ENCODE data around the gene NRM. TPM values are rescaled to one million over a fixed set of nuclear protein-coding genes. Genes with fewer than 3 reads are reported as not detected.
"Not testable (repeated sequence)": the region's sequence is repeated elsewhere in the genome, so short reads cannot be mapped to it uniquely, and the experiment has no call there.

NRM gene
- total and polyA plus RNA-seq, 12 donors = 1.6 to 11.6 (median 3.8) TPM

DNA sequence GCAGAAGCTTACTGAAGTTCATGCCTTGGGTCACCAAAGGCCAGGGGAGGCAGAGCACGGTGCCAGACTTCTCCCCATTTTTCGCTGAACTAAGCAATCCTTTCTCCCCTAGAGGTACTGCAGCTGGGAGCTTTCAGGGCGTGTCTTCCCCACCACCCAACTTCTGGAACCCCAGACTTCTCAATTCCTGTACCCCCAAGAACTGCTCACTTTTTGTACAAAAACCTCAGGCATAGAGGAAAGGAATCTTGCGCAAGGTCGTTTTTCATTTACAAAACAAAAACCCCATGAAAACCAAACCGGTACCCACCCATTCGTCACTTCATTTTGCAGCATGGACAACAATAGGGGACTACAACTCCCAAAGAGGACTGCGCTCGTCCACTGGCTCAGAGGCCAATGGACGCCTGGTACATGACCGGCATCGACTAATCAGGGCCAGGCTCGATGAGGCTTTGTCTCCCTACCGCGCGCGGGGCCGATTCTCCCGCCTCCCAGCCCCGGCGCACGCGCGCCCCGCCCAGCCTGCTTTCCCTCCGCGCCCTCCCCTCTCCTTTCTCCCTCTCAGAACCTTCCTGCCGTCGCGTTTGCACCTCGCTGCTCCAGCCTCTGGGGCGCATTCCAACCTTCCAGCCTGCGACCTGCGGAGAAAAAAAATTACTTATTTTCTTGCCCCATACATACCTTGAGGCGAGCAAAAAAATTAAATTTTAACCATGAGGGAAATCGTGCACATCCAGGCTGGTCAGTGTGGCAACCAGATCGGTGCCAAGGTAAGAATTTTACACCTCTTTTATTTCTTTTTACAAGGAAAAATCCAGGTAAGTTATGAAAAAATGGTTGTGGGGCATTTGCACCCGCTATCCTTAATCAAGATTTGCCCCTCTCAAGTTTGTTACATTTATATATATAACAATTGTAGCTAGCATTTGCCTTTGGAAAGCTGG is 29.3 kb upstream of the NRM start, which contains the start of gene TUBB:
Gene TUBB (plus strand): TSS at position 562 of the 947 bp plus-strand sequence. CDS start 155 bp downstream, at position 717.
- DNase-seq = peak; percentile 96 to 98
- Histone ChIP-seq H3K36me3 (peaks cover 0 to 39% (median 28%) of the 10 kb centered on the region in 9 donors), H3K4me3 (peak within 1 kb of the TSS; percentile 67 to 98 (median 88)), H3K4me1 (peaks cover 7 to 67% (median 61%) of the 10 kb centered on the region in 9 donors), H3K27ac (peak within 1 kb of the TSS; percentile 70 to 99 (median 96)), H3K9me3 (no peaks in the 10 kb centered on the region), H3K27me3 (no peaks in the 10 kb centered on the region)
- ATAC-seq = peak; percentile 75 to 85 (median 82)
- intact Hi-C loops (cut with DNase I) = loop anchor here in 8 of 10 donors (1.0 to 10.0 kb wide), 10 partner anchors 33 to 235 kb away; partner anchors contain the start of genes MRPS18B (in 5 of the 8), PPP1R10 (in 5 of the 8), PPP1R18 (in 5 of the 8) and GNL1 (in 3 of the 8)
- 0 to 1% methylated on average over 37 to 38 of the region's 38 CpGs for WGBS, 2 donors
- TF ChIP-seq, protein P1, sequence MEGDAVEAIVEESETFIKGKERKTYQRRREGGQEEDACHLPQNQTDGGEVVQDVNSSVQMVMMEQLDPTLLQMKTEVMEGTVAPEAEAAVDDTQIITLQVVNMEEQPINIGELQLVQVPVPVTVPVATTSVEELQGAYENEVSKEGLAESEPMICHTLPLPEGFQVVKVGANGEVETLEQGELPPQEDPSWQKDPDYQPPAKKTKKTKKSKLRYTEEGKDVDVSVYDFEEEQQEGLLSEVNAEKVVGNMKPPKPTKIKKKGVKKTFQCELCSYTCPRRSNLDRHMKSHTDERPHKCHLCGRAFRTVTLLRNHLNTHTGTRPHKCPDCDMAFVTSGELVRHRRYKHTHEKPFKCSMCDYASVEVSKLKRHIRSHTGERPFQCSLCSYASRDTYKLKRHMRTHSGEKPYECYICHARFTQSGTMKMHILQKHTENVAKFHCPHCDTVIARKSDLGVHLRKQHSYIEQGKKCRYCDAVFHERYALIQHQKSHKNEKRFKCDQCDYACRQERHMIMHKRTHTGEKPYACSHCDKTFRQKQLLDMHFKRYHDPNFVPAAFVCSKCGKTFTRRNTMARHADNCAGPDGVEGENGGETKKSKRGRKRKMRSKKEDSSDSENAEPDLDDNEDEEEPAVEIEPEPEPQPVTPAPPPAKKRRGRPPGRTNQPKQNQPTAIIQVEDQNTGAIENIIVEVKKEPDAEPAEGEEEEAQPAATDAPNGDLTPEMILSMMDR (IDR thresholded peaks at IDR 0.05) = peak in 1 of 9 donors; percentile 5

- Histone ChIP-seq H3K4me3 (peak overlapping the region in 9 of 10 donors; percentile 67 to 98 (median 88)), H3K9me3 (no peaks in the 10 kb centered on the region), H3K36me3 (peaks cover 0 to 39% (median 25%) of the 10 kb centered on the region in 9 donors), H3K27me3 (no peaks in the 10 kb centered on the region), H3K27ac (peak overlapping the region; percentile 68 to 99 (median 96)), H3K4me1 (peaks cover 7 to 60% (median 54%) of the 10 kb centered on the region in 9 donors)
- intact Hi-C loops (cut with DNase I) = no loop called here
- ATAC-seq (no peak), DNase-seq (no peak)
- TF ChIP-seq, protein P1 (IDR thresholded peaks at IDR 0.05) = no peak
- WGBS, 2 donors = 25 to 26% methylated on average over 8 of the region's 8 CpGs
These were observed 28.6 kb upstream of the NRM start for GRCh38 chr6:30719356-30719755.

- peaks cover 7 to 47% (median 44%) of the 10 kb centered on the region in 9 donors for H3K4me1 ChIP-seq
- peak overlapping the region; percentile 5 to 92 (median 64) for H3K4me3 ChIP-seq
- not testable (repeated sequence) for H3K27me3 ChIP-seq, ATAC-seq, DNase-seq, H3K9me3 ChIP-seq
- intact Hi-C loops (cut with DNase I) = loop anchor here in 3 of 10 donors (1.0 to 2.0 kb wide), 4 partner anchors 27 to 31 kb away; partner anchors contain the start of gene NRM (in 2 of the 3)
- H3K27ac ChIP-seq = peak overlapping the region; percentile 67 to 99 (median 94)
- 75 to 78% methylated on average over 37 of the region's 37 CpGs for WGBS, 2 donors
- peaks cover 0 to 39% (median 22%) of the 10 kb centered on the region in 9 donors for H3K36me3 ChIP-seq
These were observed 27.3 kb upstream of the NRM start for GRCh38 chr6:30717845-30718720.

GRCh38 chr6:30717129-30717844 is 26.5 kb upstream of the NRM start, which contains the start of gene MDC1:
TSS of gene MDC1 (minus strand) at chr6:30717281. CDS start at chr6:30715175, 2,106 bp downstream.
- Histone ChIP-seq H3K4me1 (peaks cover 5 to 39% (median 36%) of the 10 kb centered on the region in 9 donors), H3K4me3 (peak within 1 kb of the TSS; percentile 57 to 92 (median 69)), H3K9me3 (no peaks in the 10 kb centered on the region), H3K27me3 (no peaks in the 10 kb centered on the region), H3K36me3 (peaks cover 0 to 39% (median 23%) of the 10 kb centered on the region in 9 donors), H3K27ac (peak within 1 kb of the TSS; percentile 76 to 99 (median 94))
- 0 to 1% methylated on average over 48 of the region's 48 CpGs for WGBS, 2 donors
- TF ChIP-seq, protein P1 (IDR thresholded peaks at IDR 0.05) = peak; percentile 7 to 52 (median 44)
- peak; percentile 99 to 100 for DNase-seq
- ATAC-seq = peak; percentile 83 to 93 (median 86)
- intact Hi-C loops (cut with DNase I) = loop anchor here in 3 of 10 donors (1.0 to 2.0 kb wide), 4 partner anchors 26 to 30 kb away; partner anchors contain the start of gene NRM (in 2 of the 3)
